Transverse colon (tissue), 3 donors: Measurements from ENCODE around the gene HSPG2.

Source experiments
- POLR2A ChIP-seq: fragments of 450-650 bp; IDR thresholded peaks from one replicate; pipeline ENCODE4 v1.6.1; 2016; ENCODE audit warnings: antibody characterized with exemption, mild to moderate bottlenecking, moderate library complexity
- TF ChIP-seq, protein P1 (sequence below), 5 experiments: fragments of 200-600 bp in 3 of 5; fragments of 450-650 bp in 2 of 5; sonication (generic) in 3 of 5; IDR thresholded peaks; 1 replicate in 2 of 5; 2 replicates in 3 of 5; pipeline ENCODE4 v1.5.1; 2016 to 2017; ENCODE audit warnings: antibody characterized with exemption in 5 of 5, inconsistent platforms in 3 of 5, mild to moderate bottlenecking in 2 of 5, moderate library complexity in 1 of 5

DNA sequence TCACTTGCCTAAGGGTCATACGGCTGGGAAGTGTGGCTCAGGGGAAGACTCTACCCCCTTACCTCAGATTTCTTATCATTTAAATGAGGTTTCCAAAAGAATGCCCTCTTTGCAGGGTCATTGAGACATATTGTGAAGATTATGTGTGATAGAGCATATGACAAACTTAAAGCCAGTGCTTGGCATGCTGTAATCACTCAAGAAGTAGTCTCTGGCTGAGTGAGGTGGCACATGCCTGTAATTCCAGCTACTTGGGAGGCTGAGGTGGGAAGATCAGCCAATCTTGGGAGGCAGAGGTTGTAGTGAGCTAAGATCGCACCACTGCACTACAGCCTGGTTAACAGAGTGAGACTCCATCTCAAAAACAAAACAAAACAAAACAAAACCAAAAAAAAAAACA lies 132.6 kb downstream of the HSPG2 start:
- no peak for TF ChIP-seq POLR2A
- TF ChIP-seq, protein P1, sequence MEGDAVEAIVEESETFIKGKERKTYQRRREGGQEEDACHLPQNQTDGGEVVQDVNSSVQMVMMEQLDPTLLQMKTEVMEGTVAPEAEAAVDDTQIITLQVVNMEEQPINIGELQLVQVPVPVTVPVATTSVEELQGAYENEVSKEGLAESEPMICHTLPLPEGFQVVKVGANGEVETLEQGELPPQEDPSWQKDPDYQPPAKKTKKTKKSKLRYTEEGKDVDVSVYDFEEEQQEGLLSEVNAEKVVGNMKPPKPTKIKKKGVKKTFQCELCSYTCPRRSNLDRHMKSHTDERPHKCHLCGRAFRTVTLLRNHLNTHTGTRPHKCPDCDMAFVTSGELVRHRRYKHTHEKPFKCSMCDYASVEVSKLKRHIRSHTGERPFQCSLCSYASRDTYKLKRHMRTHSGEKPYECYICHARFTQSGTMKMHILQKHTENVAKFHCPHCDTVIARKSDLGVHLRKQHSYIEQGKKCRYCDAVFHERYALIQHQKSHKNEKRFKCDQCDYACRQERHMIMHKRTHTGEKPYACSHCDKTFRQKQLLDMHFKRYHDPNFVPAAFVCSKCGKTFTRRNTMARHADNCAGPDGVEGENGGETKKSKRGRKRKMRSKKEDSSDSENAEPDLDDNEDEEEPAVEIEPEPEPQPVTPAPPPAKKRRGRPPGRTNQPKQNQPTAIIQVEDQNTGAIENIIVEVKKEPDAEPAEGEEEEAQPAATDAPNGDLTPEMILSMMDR (IDR thresholded peaks at IDR 0.05) = no peak
